ENCODE results near the gene ATG7.
A peak's percentile ranks its signal among the peaks of the same experiment; 100 is the strongest.
"Not testable (repeated sequence)": the region's sequence is repeated elsewhere in the genome, so short reads cannot be mapped to it uniquely, and the experiment has no call there.

ATG7 gene

DNA sequence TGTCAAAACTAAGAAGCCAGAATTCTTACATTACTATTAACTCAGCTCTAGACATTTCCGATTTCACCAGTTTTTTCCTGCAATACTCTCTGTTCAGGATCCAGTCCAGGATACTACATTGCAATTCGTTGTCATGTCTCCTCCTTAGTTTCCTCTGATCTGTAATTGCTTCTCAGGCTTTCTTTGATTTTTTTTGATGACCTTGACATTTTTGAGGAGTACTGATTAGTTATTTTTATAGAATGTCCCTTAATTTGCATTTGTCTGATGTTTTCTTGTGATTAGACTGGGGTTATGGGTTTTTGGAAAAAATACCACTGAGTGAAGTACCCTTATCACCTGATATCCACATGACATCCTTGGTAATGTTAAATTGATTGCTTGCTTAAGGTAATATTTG is 57.6 kb downstream of the ATG7 start:
- in situ Hi-C loops (cut with MboI; ENCODE audit: low sequenced_read_pairs, unreplicated experiment): loop anchor here (10.0 to 25.0 kb wide), 3 partner anchors 95 to 392 kb away; no protein-coding TSS in a partner anchor
- DNase-seq (ENCODE audit: low spot score): no peak
- TF ChIP-seq, protein P1, sequence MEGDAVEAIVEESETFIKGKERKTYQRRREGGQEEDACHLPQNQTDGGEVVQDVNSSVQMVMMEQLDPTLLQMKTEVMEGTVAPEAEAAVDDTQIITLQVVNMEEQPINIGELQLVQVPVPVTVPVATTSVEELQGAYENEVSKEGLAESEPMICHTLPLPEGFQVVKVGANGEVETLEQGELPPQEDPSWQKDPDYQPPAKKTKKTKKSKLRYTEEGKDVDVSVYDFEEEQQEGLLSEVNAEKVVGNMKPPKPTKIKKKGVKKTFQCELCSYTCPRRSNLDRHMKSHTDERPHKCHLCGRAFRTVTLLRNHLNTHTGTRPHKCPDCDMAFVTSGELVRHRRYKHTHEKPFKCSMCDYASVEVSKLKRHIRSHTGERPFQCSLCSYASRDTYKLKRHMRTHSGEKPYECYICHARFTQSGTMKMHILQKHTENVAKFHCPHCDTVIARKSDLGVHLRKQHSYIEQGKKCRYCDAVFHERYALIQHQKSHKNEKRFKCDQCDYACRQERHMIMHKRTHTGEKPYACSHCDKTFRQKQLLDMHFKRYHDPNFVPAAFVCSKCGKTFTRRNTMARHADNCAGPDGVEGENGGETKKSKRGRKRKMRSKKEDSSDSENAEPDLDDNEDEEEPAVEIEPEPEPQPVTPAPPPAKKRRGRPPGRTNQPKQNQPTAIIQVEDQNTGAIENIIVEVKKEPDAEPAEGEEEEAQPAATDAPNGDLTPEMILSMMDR (IDR thresholded peaks at IDR 0.05; ENCODE audit: borderline replicate concordance, control extremely low read depth, extremely low read depth, insufficient read depth, missing control alignments): no peak

- TF ChIP-seq, protein P1 (IDR thresholded peaks at IDR 0.05; ENCODE audit: borderline replicate concordance, control extremely low read depth, extremely low read depth, insufficient read depth, missing control alignments): no peak
- DNase-seq (ENCODE audit: low spot score): no peak
- in situ Hi-C loops (cut with MboI; ENCODE audit: low sequenced_read_pairs, unreplicated experiment): loop anchor here (10.0 to 25.0 kb wide), 3 partner anchors 96 to 394 kb away; no protein-coding TSS in a partner anchor
Observed at GRCh38 chr3:11331101-11331500, 58.9 kb downstream of the ATG7 start.

GRCh38 chr3:11335056-11335608 is 62.9 kb downstream of the ATG7 start:
- DNase-seq (ENCODE audit: low spot score): peak; percentile 69
- in situ Hi-C loops (cut with MboI; ENCODE audit: low sequenced_read_pairs, unreplicated experiment): loop anchor here (10.0 to 25.0 kb wide), 3 partner anchors 100 to 398 kb away; no protein-coding TSS in a partner anchor
- TF ChIP-seq, protein P1 (IDR thresholded peaks at IDR 0.05; ENCODE audit: borderline replicate concordance, control extremely low read depth, extremely low read depth, insufficient read depth, missing control alignments): peak; percentile 62

GRCh38 chr3:11339541-11339940 is 67.3 kb downstream of the ATG7 start:
- in situ Hi-C loops (cut with MboI; ENCODE audit: low sequenced_read_pairs, unreplicated experiment): loop anchor here (10.0 to 25.0 kb wide), 3 partner anchors 105 to 402 kb away; no protein-coding TSS in a partner anchor
- no peak for DNase-seq (ENCODE audit: low spot score)
- TF ChIP-seq, protein P1 (IDR thresholded peaks at IDR 0.05; ENCODE audit: borderline replicate concordance, control extremely low read depth, extremely low read depth, insufficient read depth, missing control alignments): no peak

GRCh38 chr3:11346416-11346815 is 74.2 kb downstream of the ATG7 start:
- TF ChIP-seq, protein P1 (IDR thresholded peaks at IDR 0.05; ENCODE audit: borderline replicate concordance, control extremely low read depth, extremely low read depth, insufficient read depth, missing control alignments): no peak
- DNase-seq (ENCODE audit: low spot score): no peak
- in situ Hi-C loops (cut with MboI; ENCODE audit: low sequenced_read_pairs, unreplicated experiment): loop anchor here (25.0 kb wide), 2 partner anchors 284 to 409 kb away; no protein-coding TSS in a partner anchor

DNA sequence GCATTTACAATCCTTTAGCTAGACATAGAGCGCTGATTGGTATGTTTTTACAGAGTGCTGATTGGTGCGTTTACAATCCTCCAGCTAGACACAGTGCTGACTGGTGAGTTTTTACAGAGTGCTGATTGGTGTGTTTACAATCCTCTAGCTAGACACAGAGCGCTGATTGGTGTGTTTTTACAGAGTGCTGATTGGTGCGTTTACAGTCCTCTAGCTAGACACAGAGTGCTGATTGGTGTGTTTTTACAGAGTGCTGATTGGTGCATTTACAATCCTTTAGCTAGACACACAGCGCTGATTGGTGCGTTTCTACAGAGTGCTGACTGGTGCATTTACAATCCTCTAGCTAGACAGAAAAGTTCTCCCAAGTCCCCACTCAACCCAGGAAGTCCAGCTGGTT is 76.7 kb downstream of the ATG7 start:
- in situ Hi-C loops (cut with MboI; ENCODE audit: low sequenced_read_pairs, unreplicated experiment): loop anchor here (25.0 kb wide), 2 partner anchors 287 to 412 kb away; no protein-coding TSS in a partner anchor
- DNase-seq (ENCODE audit: low spot score): not testable (repeated sequence)

- in situ Hi-C loops (cut with MboI; ENCODE audit: low sequenced_read_pairs, unreplicated experiment): loop anchor here (25.0 kb wide), 2 partner anchors 287 to 412 kb away; no protein-coding TSS in a partner anchor
- TF ChIP-seq, protein P1 (IDR thresholded peaks at IDR 0.05; ENCODE audit: borderline replicate concordance, control extremely low read depth, extremely low read depth, insufficient read depth, missing control alignments): no peak
- DNase-seq (ENCODE audit: low spot score): no peak
Observed at GRCh38 chr3:11349446-11349845, 77.2 kb downstream of the ATG7 start.

Data from GM13976 (cell line).